Neural cell (in vitro differentiated cells): Measurements from ENCODE around the gene GNAQ.

Experiments
- EP300 ChIP-seq: fragments of 450-650 bp; conservative IDR thresholded peaks from 2 replicates; pipeline ENCODE4 v1.6.1; 2014; ENCODE audit warnings: antibody characterized with exemption, mild to moderate bottlenecking, moderate library complexity; ENCODE audit not compliant: poor library complexity, severe bottlenecking
- EZH2 ChIP-seq: fragments of 200-600, 300-800 bp; shearing (Covaris generic), sonication (generic); IDR thresholded peaks from 2 replicates; pipeline ENCODE4 v1.6.1; 2014; ENCODE audit warnings: antibody characterized with exemption, low read length, borderline replicate concordance, mild to moderate bottlenecking; ENCODE audit not compliant: insufficient read depth, poor library complexity, severe bottlenecking
- MXI1 ChIP-seq: fragments of 450-650 bp; conservative IDR thresholded peaks from 2 replicates; pipeline ENCODE4 v1.6.1; 2014; ENCODE audit warnings: antibody characterized with exemption, mild to moderate bottlenecking; ENCODE audit not compliant: poor library complexity, severe bottlenecking
- POLR2AphosphoS5 ChIP-seq: IDR thresholded peaks from 2 replicates; pipeline ENCODE4 v1.6.1; 2012
- RAD21 ChIP-seq: fragments of 450-650 bp; conservative IDR thresholded peaks from 2 replicates; pipeline ENCODE4 v1.6.1; 2014; ENCODE audit warnings: antibody characterized with exemption, mild to moderate bottlenecking, moderate library complexity
- SMC3 ChIP-seq: fragments of 450-650 bp; conservative IDR thresholded peaks from 2 replicates; pipeline ENCODE4 v1.6.1; 2014; ENCODE audit warnings: antibody characterized with exemption, mild to moderate bottlenecking, moderate library complexity; ENCODE audit not compliant: poor library complexity
- TAF1 ChIP-seq: IDR thresholded peaks from 2 replicates; pipeline ENCODE4 v1.6.1; 2012; ENCODE audit warnings: low read depth
- TF ChIP-seq, protein P1 (sequence below): fragments of 450-650 bp; IDR thresholded peaks from 2 replicates; pipeline ENCODE4 v1.5.1; 2014; ENCODE audit warnings: antibody characterized with exemption, mild to moderate bottlenecking, moderate library complexity; ENCODE audit not compliant: poor library complexity, severe bottlenecking
- TF ChIP-seq, protein P2 (sequence below): IDR thresholded peaks from 2 replicates; pipeline ENCODE4 v1.6.1; 2012; ENCODE audit warnings: borderline replicate concordance

DNA sequence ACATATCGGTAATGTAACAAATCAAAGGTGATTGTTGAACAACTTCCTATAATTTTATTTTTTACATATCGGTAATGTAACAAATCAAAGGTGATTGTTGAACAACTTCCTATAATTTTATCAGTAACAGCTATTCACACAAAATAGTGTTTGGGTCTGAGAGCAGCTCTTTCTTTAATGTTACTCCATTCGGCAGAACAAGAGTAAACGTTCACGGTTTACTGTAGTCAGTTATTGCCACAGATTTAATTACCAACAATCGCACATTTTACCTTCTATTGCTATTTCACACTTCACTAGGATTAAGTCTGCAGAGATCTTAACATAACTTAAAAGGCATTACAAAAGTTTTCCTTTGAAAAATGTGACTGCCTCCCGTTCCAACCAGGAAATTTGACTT is 6.4 kb downstream of the GNAQ start:
- TF ChIP-seq EP300 (no peak), RAD21 (no peak), POLR2AphosphoS5 (no peak), SMC3 (no peak), EZH2 (no peak), TAF1 (no peak), MXI1 (no peak)
- TF ChIP-seq, protein P1, sequence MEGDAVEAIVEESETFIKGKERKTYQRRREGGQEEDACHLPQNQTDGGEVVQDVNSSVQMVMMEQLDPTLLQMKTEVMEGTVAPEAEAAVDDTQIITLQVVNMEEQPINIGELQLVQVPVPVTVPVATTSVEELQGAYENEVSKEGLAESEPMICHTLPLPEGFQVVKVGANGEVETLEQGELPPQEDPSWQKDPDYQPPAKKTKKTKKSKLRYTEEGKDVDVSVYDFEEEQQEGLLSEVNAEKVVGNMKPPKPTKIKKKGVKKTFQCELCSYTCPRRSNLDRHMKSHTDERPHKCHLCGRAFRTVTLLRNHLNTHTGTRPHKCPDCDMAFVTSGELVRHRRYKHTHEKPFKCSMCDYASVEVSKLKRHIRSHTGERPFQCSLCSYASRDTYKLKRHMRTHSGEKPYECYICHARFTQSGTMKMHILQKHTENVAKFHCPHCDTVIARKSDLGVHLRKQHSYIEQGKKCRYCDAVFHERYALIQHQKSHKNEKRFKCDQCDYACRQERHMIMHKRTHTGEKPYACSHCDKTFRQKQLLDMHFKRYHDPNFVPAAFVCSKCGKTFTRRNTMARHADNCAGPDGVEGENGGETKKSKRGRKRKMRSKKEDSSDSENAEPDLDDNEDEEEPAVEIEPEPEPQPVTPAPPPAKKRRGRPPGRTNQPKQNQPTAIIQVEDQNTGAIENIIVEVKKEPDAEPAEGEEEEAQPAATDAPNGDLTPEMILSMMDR = no peak
- TF ChIP-seq, protein P2, sequence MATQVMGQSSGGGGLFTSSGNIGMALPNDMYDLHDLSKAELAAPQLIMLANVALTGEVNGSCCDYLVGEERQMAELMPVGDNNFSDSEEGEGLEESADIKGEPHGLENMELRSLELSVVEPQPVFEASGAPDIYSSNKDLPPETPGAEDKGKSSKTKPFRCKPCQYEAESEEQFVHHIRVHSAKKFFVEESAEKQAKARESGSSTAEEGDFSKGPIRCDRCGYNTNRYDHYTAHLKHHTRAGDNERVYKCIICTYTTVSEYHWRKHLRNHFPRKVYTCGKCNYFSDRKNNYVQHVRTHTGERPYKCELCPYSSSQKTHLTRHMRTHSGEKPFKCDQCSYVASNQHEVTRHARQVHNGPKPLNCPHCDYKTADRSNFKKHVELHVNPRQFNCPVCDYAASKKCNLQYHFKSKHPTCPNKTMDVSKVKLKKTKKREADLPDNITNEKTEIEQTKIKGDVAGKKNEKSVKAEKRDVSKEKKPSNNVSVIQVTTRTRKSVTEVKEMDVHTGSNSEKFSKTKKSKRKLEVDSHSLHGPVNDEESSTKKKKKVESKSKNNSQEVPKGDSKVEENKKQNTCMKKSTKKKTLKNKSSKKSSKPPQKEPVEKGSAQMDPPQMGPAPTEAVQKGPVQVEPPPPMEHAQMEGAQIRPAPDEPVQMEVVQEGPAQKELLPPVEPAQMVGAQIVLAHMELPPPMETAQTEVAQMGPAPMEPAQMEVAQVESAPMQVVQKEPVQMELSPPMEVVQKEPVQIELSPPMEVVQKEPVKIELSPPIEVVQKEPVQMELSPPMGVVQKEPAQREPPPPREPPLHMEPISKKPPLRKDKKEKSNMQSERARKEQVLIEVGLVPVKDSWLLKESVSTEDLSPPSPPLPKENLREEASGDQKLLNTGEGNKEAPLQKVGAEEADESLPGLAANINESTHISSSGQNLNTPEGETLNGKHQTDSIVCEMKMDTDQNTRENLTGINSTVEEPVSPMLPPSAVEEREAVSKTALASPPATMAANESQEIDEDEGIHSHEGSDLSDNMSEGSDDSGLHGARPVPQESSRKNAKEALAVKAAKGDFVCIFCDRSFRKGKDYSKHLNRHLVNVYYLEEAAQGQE = no peak
